ENCODE data around the gene ANO5. TPM values are rescaled to one million over a fixed set of nuclear protein-coding genes. Genes with fewer than 3 reads are reported as not detected.

Gene ANO5
- not detected in 2 replicates for total RNA-seq (2014; rRNA removed; shearing (Covaris generic); ENCODE audit: low replicate concordance)

- Histone ChIP-seq H3K4me2 (ENCODE audit: low read depth, low read length, poor library complexity, severe bottlenecking) (no peak within 1 kb of the TSS), H3K9ac (ENCODE audit: low read length) (no peak within 1 kb of the TSS)
Measured at GRCh38 chr11:22192642-22193347, at the start of gene ANO5. Gene ANO5, plus strand, starts transcription at chr11:22193085. Its CDS starts 408 bp downstream, at chr11:22193493.

GRCh38 chr11:22151649-22152197, 41.2 kb upstream of the ANO5 start:
- Histone ChIP-seq H3K4me1 (ENCODE audit: low read length) (no peaks in the 10 kb centered on the region), H3K36me3 (ENCODE audit: insufficient read depth, low read length) (no peaks in the 10 kb centered on the region), H3K9ac (ENCODE audit: low read length) (no peak overlapping the region), H3K9me2 (replicated peaks; ENCODE audit: insufficient read depth, low read length) (no peaks in the 10 kb centered on the region), H3K27me3 (ENCODE audit: low read length) (no peaks in the 10 kb centered on the region), H3K9me3 (ENCODE audit: low read length) (no peaks in the 10 kb centered on the region), H3K79me2 (ENCODE audit: low read length) (no peaks in the 10 kb centered on the region), H2AFZ (ENCODE audit: low read length) (no peak overlapping the region), H3K27ac (ENCODE audit: low read length) (no peak overlapping the region), H3K4me3 (ENCODE audit: low read length) (no peak overlapping the region), H4K20me1 (ENCODE audit: insufficient read depth, low read depth, low read length) (no peaks in the 10 kb centered on the region), H3K4me2 (ENCODE audit: low read depth, low read length, poor library complexity, severe bottlenecking) (no peak overlapping the region)
- no peak for DNase-seq

More at GRCh38 chr11:22192642-22193347, at the start of gene ANO5:
- Histone ChIP-seq H3K27ac (ENCODE audit: low read length) (no peak within 1 kb of the TSS), H3K36me3 (ENCODE audit: insufficient read depth, low read length) (no peaks in the 10 kb centered on the region), H3K9me3 (ENCODE audit: low read length) (no peaks in the 10 kb centered on the region), H2AFZ (ENCODE audit: low read length) (no peak within 1 kb of the TSS), H3K27me3 (ENCODE audit: low read length) (no peaks in the 10 kb centered on the region), H3K79me2 (ENCODE audit: low read length) (no peaks in the 10 kb centered on the region), H3K4me1 (ENCODE audit: low read length) (no peaks in the 10 kb centered on the region), H3K9me2 (replicated peaks; ENCODE audit: insufficient read depth, low read length) (no peaks in the 10 kb centered on the region), H4K20me1 (ENCODE audit: insufficient read depth, low read depth, low read length) (no peaks in the 10 kb centered on the region), H3K4me3 (ENCODE audit: low read length) (no peak within 1 kb of the TSS)
- no peak for DNase-seq

- no peaks in the 10 kb centered on the region for H3K36me3 ChIP-seq (ENCODE audit: insufficient read depth, low read length)
- H3K27ac ChIP-seq (ENCODE audit: low read length) = no peak overlapping the region
- no peak overlapping the region for H2AFZ ChIP-seq (ENCODE audit: low read length)
- no peaks in the 10 kb centered on the region for H3K27me3 ChIP-seq (ENCODE audit: low read length)
- H3K4me3 ChIP-seq (ENCODE audit: low read length) = no peak overlapping the region
- H3K9me2 ChIP-seq (replicated peaks; ENCODE audit: insufficient read depth, low read length) = no peaks in the 10 kb centered on the region
- no peaks in the 10 kb centered on the region for H3K79me2 ChIP-seq (ENCODE audit: low read length)
- no peak for DNase-seq
- no peaks in the 10 kb centered on the region for H4K20me1 ChIP-seq (ENCODE audit: insufficient read depth, low read depth, low read length)
- H3K4me1 ChIP-seq (ENCODE audit: low read length) = no peaks in the 10 kb centered on the region
- no peak overlapping the region for H3K9ac ChIP-seq (ENCODE audit: low read length)
- no peak overlapping the region for H3K4me2 ChIP-seq (ENCODE audit: low read depth, low read length, poor library complexity, severe bottlenecking)
- no peaks in the 10 kb centered on the region for H3K9me3 ChIP-seq (ENCODE audit: low read length)
Measured at GRCh38 chr11:22157531-22157930, 35.4 kb upstream of the ANO5 start.

- H3K9me2 ChIP-seq (replicated peaks; ENCODE audit: insufficient read depth, low read length) = no peaks in the 10 kb centered on the region
- no peaks in the 10 kb centered on the region for H3K9me3 ChIP-seq (ENCODE audit: low read length)
- H3K27me3 ChIP-seq (ENCODE audit: low read length) = no peaks in the 10 kb centered on the region
- H3K4me1 ChIP-seq (ENCODE audit: low read length) = no peaks in the 10 kb centered on the region
- no peak for DNase-seq
- no peaks in the 10 kb centered on the region for H3K36me3 ChIP-seq (ENCODE audit: insufficient read depth, low read length)
- no peak overlapping the region for H2AFZ ChIP-seq (ENCODE audit: low read length)
- no peaks in the 10 kb centered on the region for H3K79me2 ChIP-seq (ENCODE audit: low read length)
- no peak overlapping the region for H3K4me3 ChIP-seq (ENCODE audit: low read length)
- no peak overlapping the region for H3K27ac ChIP-seq (ENCODE audit: low read length)
- H3K4me2 ChIP-seq (ENCODE audit: low read depth, low read length, poor library complexity, severe bottlenecking) = no peak overlapping the region
- no peaks in the 10 kb centered on the region for H4K20me1 ChIP-seq (ENCODE audit: insufficient read depth, low read depth, low read length)
- no peak overlapping the region for H3K9ac ChIP-seq (ENCODE audit: low read length)
Measured at GRCh38 chr11:22161489-22161888, 31.4 kb upstream of the ANO5 start.

- no peak overlapping the region for H3K9ac ChIP-seq (ENCODE audit: low read length)
- H3K9me2 ChIP-seq (replicated peaks; ENCODE audit: insufficient read depth, low read length) = no peaks in the 10 kb centered on the region
- no peaks in the 10 kb centered on the region for H3K9me3 ChIP-seq (ENCODE audit: low read length)
- H3K79me2 ChIP-seq (ENCODE audit: low read length) = no peaks in the 10 kb centered on the region
- H3K4me1 ChIP-seq (ENCODE audit: low read length) = no peaks in the 10 kb centered on the region
- H3K27me3 ChIP-seq (ENCODE audit: low read length) = no peaks in the 10 kb centered on the region
- no peak overlapping the region for H3K27ac ChIP-seq (ENCODE audit: low read length)
- H3K36me3 ChIP-seq (ENCODE audit: insufficient read depth, low read length) = no peaks in the 10 kb centered on the region
- no peak overlapping the region for H3K4me3 ChIP-seq (ENCODE audit: low read length)
- no peak for DNase-seq
- no peak overlapping the region for H3K4me2 ChIP-seq (ENCODE audit: low read depth, low read length, poor library complexity, severe bottlenecking)
- no peak overlapping the region for H2AFZ ChIP-seq (ENCODE audit: low read length)
- H4K20me1 ChIP-seq (ENCODE audit: insufficient read depth, low read depth, low read length) = no peaks in the 10 kb centered on the region
Measured at GRCh38 chr11:22162756-22163155, 30.1 kb upstream of the ANO5 start.

GRCh38 chr11:22163394-22163797, 29.5 kb upstream of the ANO5 start:
- H3K27me3 ChIP-seq (ENCODE audit: low read length) = no peaks in the 10 kb centered on the region
- H3K4me2 ChIP-seq (ENCODE audit: low read depth, low read length, poor library complexity, severe bottlenecking) = no peak overlapping the region
- no peak overlapping the region for H3K9ac ChIP-seq (ENCODE audit: low read length)
- H3K79me2 ChIP-seq (ENCODE audit: low read length) = no peaks in the 10 kb centered on the region
- H3K36me3 ChIP-seq (ENCODE audit: insufficient read depth, low read length) = no peaks in the 10 kb centered on the region
- no peak for DNase-seq
- no peak overlapping the region for H2AFZ ChIP-seq (ENCODE audit: low read length)
- H3K4me1 ChIP-seq (ENCODE audit: low read length) = no peaks in the 10 kb centered on the region
- H3K9me3 ChIP-seq (ENCODE audit: low read length) = no peaks in the 10 kb centered on the region
- H4K20me1 ChIP-seq (ENCODE audit: insufficient read depth, low read depth, low read length) = no peaks in the 10 kb centered on the region
- no peaks in the 10 kb centered on the region for H3K9me2 ChIP-seq (replicated peaks; ENCODE audit: insufficient read depth, low read length)
- no peak overlapping the region for H3K4me3 ChIP-seq (ENCODE audit: low read length)
- H3K27ac ChIP-seq (ENCODE audit: low read length) = no peak overlapping the region

- no peaks in the 10 kb centered on the region for H3K36me3 ChIP-seq (ENCODE audit: insufficient read depth, low read length)
- no peaks in the 10 kb centered on the region for H3K9me2 ChIP-seq (replicated peaks; ENCODE audit: insufficient read depth, low read length)
- no peaks in the 10 kb centered on the region for H3K4me1 ChIP-seq (ENCODE audit: low read length)
- H3K9ac ChIP-seq (ENCODE audit: low read length) = no peak overlapping the region
- H3K79me2 ChIP-seq (ENCODE audit: low read length) = no peaks in the 10 kb centered on the region
- H3K27ac ChIP-seq (ENCODE audit: low read length) = no peak overlapping the region
- no peaks in the 10 kb centered on the region for H3K27me3 ChIP-seq (ENCODE audit: low read length)
- H3K9me3 ChIP-seq (ENCODE audit: low read length) = no peaks in the 10 kb centered on the region
- H3K4me2 ChIP-seq (ENCODE audit: low read depth, low read length, poor library complexity, severe bottlenecking) = no peak overlapping the region
- DNase-seq = no peak
- H4K20me1 ChIP-seq (ENCODE audit: insufficient read depth, low read depth, low read length) = no peaks in the 10 kb centered on the region
- H2AFZ ChIP-seq (ENCODE audit: low read length) = no peak overlapping the region
- no peak overlapping the region for H3K4me3 ChIP-seq (ENCODE audit: low read length)
Measured at GRCh38 chr11:22165087-22165486, 27.8 kb upstream of the ANO5 start.

- Histone ChIP-seq H3K9me3 (ENCODE audit: low read length) (no peaks in the 10 kb centered on the region), H3K79me2 (ENCODE audit: low read length) (no peaks in the 10 kb centered on the region), H4K20me1 (ENCODE audit: insufficient read depth, low read depth, low read length) (no peaks in the 10 kb centered on the region), H3K27ac (ENCODE audit: low read length) (no peak overlapping the region), H3K4me2 (ENCODE audit: low read depth, low read length, poor library complexity, severe bottlenecking) (no peak overlapping the region), H3K27me3 (ENCODE audit: low read length) (no peaks in the 10 kb centered on the region), H3K36me3 (ENCODE audit: insufficient read depth, low read length) (no peaks in the 10 kb centered on the region), H3K4me1 (ENCODE audit: low read length) (no peaks in the 10 kb centered on the region), H2AFZ (ENCODE audit: low read length) (no peak overlapping the region), H3K9ac (ENCODE audit: low read length) (no peak overlapping the region), H3K9me2 (replicated peaks; ENCODE audit: insufficient read depth, low read length) (no peaks in the 10 kb centered on the region), H3K4me3 (ENCODE audit: low read length) (no peak overlapping the region)
- no peak for DNase-seq
Measured at GRCh38 chr11:22165759-22166513, 26.9 kb upstream of the ANO5 start.
